HCT116 (cell line): ENCODE measurements around the gene RNF207. TPM values are rescaled to one million over a fixed set of nuclear protein-coding genes. Genes with fewer than 3 reads are reported as not detected.

ENCODE experiments used
- ATAC-seq: fragments of 200-7000 bp; cut with Tn5 transposase; 2 replicates; pipeline ENCODE4 v1.9.1; 2020; ENCODE audit warnings: mild to moderate bottlenecking, moderate library complexity
- BruUV-seq: library from RNA; stranded (reverse); fragments of 400-500 nt; replicated peaks from 2 replicates; lab custom pipeline; 2021; lab: Mats Ljungman, UMichigan
- CTCF ChIA-PET: fragments of 300-600 bp; sonication (Branson Sonifier 250); formaldehyde crosslinking; loops from one replicate; lab custom pipeline; 2021; ENCODE audit warnings: antibody characterized with exemption; lab: Charles Lee
- POLR2A ChIA-PET: fragments of 300-600, 350-600 bp; sonication (Branson Sonifier 250); formaldehyde crosslinking; loops from one replicate; lab custom pipeline; 2021; ENCODE audit warnings: antibody characterized with exemption; lab: Charles Lee
- RAD21 ChIA-PET, 2 experiments: fragments of 300-600 bp; sonication (Branson Sonifier 250); formaldehyde crosslinking; loops; one replicate each; lab custom pipeline; 2023; ENCODE audit warnings: low total read pairs in 2 of 2; ENCODE audit not compliant: uncharacterized antibody in 2 of 2, unreplicated experiment in 2 of 2, low non-redundant PET in 1 of 2; lab: Charles Lee
- DNase-seq: peaks from one replicate; pipeline ENCODE4 v3.0.0-alpha.2; 2010; ENCODE audit warnings: low read depth, low spot score
- H2AFZ ChIP-seq: fragments of 200-600 bp; shearing (Covaris generic), sonication (generic); 2 replicates; pipeline ENCODE4 v1.6.1; 2017; ENCODE audit warnings: low read depth, mixed run types, mixed read lengths, antibody characterized with exemption, low read length; ENCODE audit not compliant: poor library complexity, severe bottlenecking
- H3K27ac ChIP-seq: 2 replicates; pipeline ENCODE4 v1.5.1; 2012; ENCODE audit warnings: low read depth, low read length
- H3K27me3 ChIP-seq: fragments of 200-600 bp; sonication (generic); 2 replicates; pipeline ENCODE4 v1.6.1; 2016; ENCODE audit warnings: mixed run types, low read length, mixed read lengths; ENCODE audit not compliant: insufficient read depth
- H3K36me3 ChIP-seq, 2 experiments: fragments of 200-500 bp in 1 of 2; fragments of 200-600 bp in 1 of 2; sonication (Bioruptor generic) in 1 of 2; sonication (generic) in 1 of 2; 2 replicates each; pipeline versions ENCODE4 v1.5.1 to v1.6.1; 2014 to 2016; ENCODE audit warnings: low read length in 2 of 2, inconsistent platforms in 1 of 2, mixed read lengths in 1 of 2, mixed run types in 1 of 2; ENCODE audit not compliant: insufficient read depth in 2 of 2, control insufficient read depth in 1 of 2
- H3K4me1 ChIP-seq, 2 experiments: fragments of 200-600 bp in 1 of 2; sonication (generic) in 1 of 2; 2 replicates each; pipeline versions ENCODE4 v1.5.1 to v1.6.1; 2012 to 2017; ENCODE audit warnings: low read length in 2 of 2, inconsistent platforms in 1 of 2, mild to moderate bottlenecking in 1 of 2, mixed read lengths in 1 of 2, mixed run types in 1 of 2, moderate library complexity in 1 of 2; ENCODE audit not compliant: insufficient read depth in 2 of 2, control insufficient read depth in 1 of 2
- H3K4me2 ChIP-seq: fragments of 200-600 bp; sonication (generic); 2 replicates; pipeline ENCODE4 v1.6.1; 2017; ENCODE audit warnings: mixed run types, low read length, mixed read lengths
- H3K4me3 ChIP-seq, 2 experiments: fragments of 200-600 bp in 1 of 2; sonication (generic) in 1 of 2; replicated peaks in 1 of 2; 2 replicates each; pipeline ENCODE4 v1.5.1; 2011 to 2016; ENCODE audit warnings: low read length in 2 of 2, control low read depth in 1 of 2, low read depth in 1 of 2, mild to moderate bottlenecking in 1 of 2, mixed read lengths in 1 of 2, mixed run types in 1 of 2
- H3K79me2 ChIP-seq: fragments of 200-600 bp; sonication (generic); 2 replicates; pipeline ENCODE4 v1.6.1; 2017; ENCODE audit warnings: mild to moderate bottlenecking, mixed run types, low read length, moderate library complexity, mixed read lengths; ENCODE audit not compliant: insufficient read depth
- H3K9ac ChIP-seq: fragments of 200-600 bp; sonication (generic); 2 replicates; pipeline ENCODE4 v1.6.1; 2016; ENCODE audit warnings: low read length, mixed read lengths
- H3K9me2 ChIP-seq: fragments of 200-600 bp; sonication (generic), shearing (Covaris generic); 2 replicates; pipeline ENCODE4 v1.6.1; 2017; ENCODE audit warnings: mixed run types, mild to moderate bottlenecking, moderate library complexity; ENCODE audit not compliant: insufficient read depth
- H3K9me3 ChIP-seq, 2 experiments: fragments of 200-500 bp in 1 of 2; fragments of 200-600 bp in 1 of 2; sonication (Bioruptor generic) in 1 of 2; sonication (generic) in 1 of 2; 2 replicates each; pipeline ENCODE4 v1.6.1; 2014 to 2017; ENCODE audit warnings: low read length in 2 of 2, mixed read lengths in 2 of 2, inconsistent platforms in 1 of 2, low read depth in 1 of 2, mild to moderate bottlenecking in 1 of 2, mixed run types in 1 of 2, moderate library complexity in 1 of 2; ENCODE audit not compliant: control insufficient read depth in 1 of 2, insufficient read depth in 1 of 2
- H4K20me1 ChIP-seq: fragments of 200-600 bp; sonication (generic), shearing (Covaris generic); 2 replicates; pipeline ENCODE4 v1.6.1; 2017; ENCODE audit warnings: mixed run types, mild to moderate bottlenecking, moderate library complexity; ENCODE audit not compliant: insufficient read depth
- ATF3 ChIP-seq: IDR thresholded peaks from 2 replicates; pipeline ENCODE4 v1.6.1; 2012
- CBX3 ChIP-seq: IDR thresholded peaks from 2 replicates; pipeline ENCODE4 v1.6.1; 2012; ENCODE audit warnings: low read depth
- EZH2phosphoT487 ChIP-seq: fragments of 200-600 bp; IDR thresholded peaks from 2 replicates; pipeline ENCODE4 v1.6.1; 2018; ENCODE audit warnings: antibody characterized with exemption, borderline replicate concordance
- MAX ChIP-seq: IDR thresholded peaks from 2 replicates; pipeline ENCODE4 v1.6.1; 2012
- POLR2A ChIP-seq: IDR thresholded peaks from 2 replicates; pipeline ENCODE4 v1.7.0; 2011; ENCODE audit warnings: borderline replicate concordance; ENCODE audit not compliant: insufficient read depth, insufficient read length; ENCODE audit errors: extremely low read depth
- POLR2AphosphoS5 ChIP-seq: IDR thresholded peaks from 2 replicates; pipeline ENCODE4 v1.6.1; 2011; ENCODE audit warnings: mild to moderate bottlenecking, low read depth, low read length, moderate library complexity
- REST ChIP-seq: IDR thresholded peaks from 2 replicates; pipeline ENCODE4 v1.6.1; 2012; ENCODE audit warnings: low read depth
- intact Hi-C: fragments of 100-400 bp; cut with micrococcal nuclease; formaldehyde crosslinking; loops from 2 replicates; pipeline ENCODE4 v1.10.0; 2022
- total RNA-seq: library from RNA; stranded (reverse); gene quantifications from one replicate; pipeline ENCODE4 v1.2.1, GENCODE V29; 2021; ENCODE audit not compliant: unreplicated experiment

Gene RNF207
- total RNA-seq, 1 experiment from 2014 or later = 61.2 TPM

GRCh38 chr1:6212193-6212959 lies 6.5 kb downstream of the RNF207 start:
- no peak overlapping the region for H2AFZ ChIP-seq
- CTCF ChIA-PET = no interaction called here
- H3K4me1 ChIP-seq = peaks cover 0 to 6% of the 10 kb centered on the region in 2 experiments; a peak in 3 of 4 replicates
- no peaks in the 10 kb centered on the region for H4K20me1 ChIP-seq
- POLR2A ChIA-PET = no interaction called here
- intact Hi-C loops = no loop called here
- TF ChIP-seq REST = no peak
- TF ChIP-seq CBX3 = no peak
- TF ChIP-seq EZH2phosphoT487 = no peak
- TF ChIP-seq MAX = no peak
- TF ChIP-seq ATF3 = no peak
- TF ChIP-seq POLR2AphosphoS5 = no peak
- no peak for TF ChIP-seq POLR2A
- TF ChIP-seq, all 23 proteins: peak for 0
- H3K27me3 ChIP-seq = no peaks in the 10 kb centered on the region
- H3K79me2 ChIP-seq = peaks cover 9% of the 10 kb centered on the region; the same call in 1 of the 2 replicates
- no peak overlapping the region for H3K4me3 ChIP-seq
- H3K4me2 ChIP-seq = no peak overlapping the region
- DNase-seq = no peak
- no peak for ATAC-seq
- H3K36me3 ChIP-seq = peaks cover 0 to 33% of the 10 kb centered on the region in 2 experiments; a peak in 2 of 4 replicates
- H3K9ac ChIP-seq = no peak overlapping the region
- TSS peak; percentile 12 for BruUV-seq
- no peak overlapping the region for H3K27ac ChIP-seq
- H3K9me2 ChIP-seq = no peaks in the 10 kb centered on the region
- RAD21 ChIA-PET = no interaction called here
- H3K9me3 ChIP-seq = no peaks in the 10 kb centered on the region
